T47D (cell line): ENCODE results near the gene HDGFL1.
A peak's percentile ranks its signal among the peaks of the same experiment; 100 is the strongest.

ENCODE experiments used
- DNase-seq, 2 experiments: peaks; one replicate each; pipeline versions ENCODE4 v3.0.0 to v3.0.0-alpha.2; 2011 to 2012; ENCODE audit warnings: low read depth in 1 of 2, low spot score in 1 of 2
- JUND ChIP-seq: IDR thresholded peaks from 2 replicates; pipeline ENCODE4 v1.6.1; 2012; ENCODE audit warnings: low read depth
- in situ Hi-C: cut with HindIII; loops from 2 replicates; pipeline ENCODE4 v1.10.0; 2016; ENCODE audit warnings: low sequenced_read_pairs, low pct_unique_long_range_greater_than_20kb

Gene HDGFL1

GRCh38 chr6:22601984-22602383 is 32.6 kb downstream of the HDGFL1 start:
- no peak for TF ChIP-seq JUND
- no peak for DNase-seq
- in situ Hi-C loops: no loop called here

- no peak for TF ChIP-seq JUND
- in situ Hi-C loops: no loop called here
- no peak for DNase-seq
Observed at GRCh38 chr6:22605736-22606135, 36.4 kb downstream of the HDGFL1 start.

DNA sequence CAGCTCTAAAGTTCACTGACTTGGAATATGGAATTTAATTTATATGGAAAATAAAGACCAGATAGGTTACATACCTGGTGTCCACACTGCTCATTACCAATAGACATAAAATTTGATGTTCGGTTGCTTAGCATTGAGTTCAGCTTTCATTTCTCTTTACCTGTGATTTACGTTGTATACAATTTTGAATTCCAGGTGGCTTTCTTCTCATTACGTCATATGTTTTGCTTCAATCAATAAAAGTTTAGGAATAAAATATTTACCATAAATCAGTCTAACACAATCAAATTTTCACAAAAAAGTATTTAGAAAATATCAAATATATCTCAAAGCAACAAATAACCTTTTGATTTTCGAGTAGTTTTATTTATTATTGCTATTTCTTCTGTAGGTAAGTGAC is 40.8 kb downstream of the HDGFL1 start:
- no peak for DNase-seq
- TF ChIP-seq JUND: no peak
- in situ Hi-C loops: no loop called here

GRCh38 chr6:22612236-22612635 is 42.9 kb downstream of the HDGFL1 start:
- no peak for DNase-seq
- in situ Hi-C loops: no loop called here
- no peak for TF ChIP-seq JUND

GRCh38 chr6:22613051-22613450 is 43.7 kb downstream of the HDGFL1 start:
- peak in 1 of 2 experiments; percentile 6 for DNase-seq
- no peak for TF ChIP-seq JUND
- in situ Hi-C loops: no loop called here

GRCh38 chr6:22613695-22614094 is 44.3 kb downstream of the HDGFL1 start:
- TF ChIP-seq JUND: no peak
- no peak for DNase-seq
- in situ Hi-C loops: no loop called here

DNA sequence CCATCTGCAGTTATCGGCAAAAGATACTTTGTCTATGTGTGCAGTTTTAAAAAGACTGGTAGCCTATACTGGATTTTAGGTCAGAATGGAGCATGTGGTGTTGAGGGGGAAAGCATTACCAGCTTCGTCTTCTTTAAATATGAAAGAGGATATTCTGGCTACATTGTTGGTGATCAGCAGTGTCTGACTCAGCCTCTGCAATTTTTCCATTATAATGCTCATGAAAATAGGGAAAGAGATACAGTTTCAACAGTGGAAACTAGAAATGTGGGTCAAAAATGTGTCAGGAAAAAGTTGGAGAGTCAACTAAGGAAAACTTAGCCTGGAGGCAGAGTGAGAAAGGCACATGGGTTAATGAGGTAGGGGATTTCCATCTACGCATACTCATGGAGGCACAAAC is 45.2 kb downstream of the HDGFL1 start:
- in situ Hi-C loops: no loop called here
- no peak for TF ChIP-seq JUND
- DNase-seq: no peak

DNA sequence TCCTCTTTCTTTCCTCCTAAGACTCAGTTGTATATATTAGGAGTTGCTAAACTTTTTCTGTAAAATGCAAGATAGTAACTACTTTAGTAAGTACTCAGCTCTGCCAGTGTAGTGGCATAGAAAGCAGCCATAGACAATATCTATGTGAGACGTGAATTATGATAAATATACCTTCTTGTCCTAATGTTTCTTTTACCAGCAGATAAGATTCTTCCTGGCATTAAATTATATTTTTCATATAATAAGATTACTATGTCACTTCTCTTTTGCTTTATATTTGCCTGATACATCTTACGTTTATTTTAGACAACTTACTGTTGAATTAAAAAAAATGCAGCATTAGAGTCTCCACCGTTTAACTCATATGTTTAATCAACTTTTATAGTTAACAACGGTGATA is 51.7 kb downstream of the HDGFL1 start:
- no peak for DNase-seq
- no peak for TF ChIP-seq JUND
- in situ Hi-C loops: no loop called here
